CD14-positive monocyte (primary cell): ENCODE measurements around the gene HUNK. TPM values are rescaled to one million over a fixed set of nuclear protein-coding genes. Genes with fewer than 3 reads are reported as not detected.
"Not testable (repeated sequence)": the region's sequence is repeated elsewhere in the genome, so short reads cannot be mapped to it uniquely, and the experiment has no call there.

Experiments
- DNase-seq, 3 donors: peaks; one replicate each; pipeline ENCODE4 v3.0.0-alpha.2; 2011 to 2022
- H2AFZ ChIP-seq: 2 replicates; pipeline ENCODE4 v1.6.0; 2012; ENCODE audit warnings: mild to moderate bottlenecking, low read depth, low read length, inconsistent platforms; ENCODE audit not compliant: insufficient read depth, poor library complexity, severe bottlenecking
- H3K27ac ChIP-seq, 2 donors: 1 replicate in 1 of 2; 2 replicates in 1 of 2; pipeline ENCODE4 v1.5.1; 2012 to 2013; ENCODE audit warnings: low read length in 2 of 2, control low read depth in 1 of 2, inconsistent platforms in 1 of 2, low read depth in 1 of 2, mild to moderate bottlenecking in 1 of 2
- H3K27me3 ChIP-seq, 2 donors: one replicate each; pipeline versions ENCODE4 v1.6.0 to v1.6.1; 2011 to 2013; ENCODE audit warnings: low read length in 2 of 2; ENCODE audit not compliant: control insufficient read depth in 2 of 2, insufficient read depth in 2 of 2
- H3K36me3 ChIP-seq, 2 donors: replicated peaks in 1 of 2; 1 replicate in 1 of 2; 2 replicates in 1 of 2; pipeline versions ENCODE4 v1.5.1 to v1.6.1; 2012 to 2013; ENCODE audit warnings: low read length in 2 of 2, control low read depth in 1 of 2, inconsistent platforms in 1 of 2, mild to moderate bottlenecking in 1 of 2; ENCODE audit not compliant: insufficient read depth in 2 of 2, control insufficient read depth in 1 of 2
- H3K4me1 ChIP-seq, 2 donors: 1 replicate in 1 of 2; 2 replicates in 1 of 2; pipeline versions ENCODE4 v1.5.1 to v1.6.1; 2012 to 2013; ENCODE audit warnings: low read length in 2 of 2, control low read depth in 1 of 2, inconsistent platforms in 1 of 2, mild to moderate bottlenecking in 1 of 2, moderate library complexity in 1 of 2; ENCODE audit not compliant: insufficient read depth in 2 of 2, control insufficient read depth in 1 of 2
- H3K4me2 ChIP-seq: replicated peaks from 2 replicates; pipeline ENCODE3; 2012; ENCODE audit warnings: low read length, moderate library complexity, mild to moderate bottlenecking; ENCODE audit not compliant: poor library complexity, severe bottlenecking; ENCODE audit errors: extremely low read depth
- H3K4me3 ChIP-seq, 3 experiments: fragments of 200-600 bp in 1 of 3; sonication (generic) in 1 of 3; replicated peaks in 1 of 3; 1 replicate in 2 of 3; 2 replicates in 1 of 3; pipeline ENCODE4 v1.5.1; 2011 to 2013; ENCODE audit warnings: low read length in 3 of 3, mild to moderate bottlenecking in 3 of 3, control low read depth in 2 of 3, low read depth in 2 of 3, inconsistent platforms in 1 of 3, moderate library complexity in 1 of 3
- H3K79me2 ChIP-seq: 2 replicates; pipeline ENCODE4 v1.6.0; 2012; ENCODE audit warnings: mild to moderate bottlenecking, control low read depth, inconsistent platforms, low read length, moderate library complexity; ENCODE audit not compliant: insufficient read depth
- H3K9ac ChIP-seq: 2 replicates; pipeline ENCODE4 v1.6.0; 2017; ENCODE audit warnings: low read length, mild to moderate bottlenecking; ENCODE audit not compliant: insufficient read depth, poor library complexity, severe bottlenecking
- H3K9me3 ChIP-seq, 2 donors: replicated peaks in 1 of 2; 1 replicate in 1 of 2; 2 replicates in 1 of 2; pipeline versions ENCODE4 v1.5.1 to v1.6.1; 2012 to 2013; ENCODE audit warnings: low read length in 2 of 2, control low read depth in 1 of 2; ENCODE audit not compliant: control insufficient read depth in 1 of 2, insufficient read depth in 1 of 2
- H4K20me1 ChIP-seq: 2 replicates; pipeline ENCODE4 v1.6.0; 2012; ENCODE audit warnings: mild to moderate bottlenecking, low read length, control low read depth, moderate library complexity; ENCODE audit not compliant: insufficient read depth
- H3K27ac Mint-ChIP-seq, 7 donors: one replicate each; pipeline ENCODE4 v1.8.0; 2020; ENCODE audit warnings: mild to moderate bottlenecking in 7 of 7, mixed read lengths in 7 of 7, moderate library complexity in 6 of 7, inconsistent platforms in 2 of 7
- H3K27me3 Mint-ChIP-seq, 3 donors: one replicate each; pipeline ENCODE4 v1.8.0; 2021 to 2022; ENCODE audit warnings: low read depth in 3 of 3, mild to moderate bottlenecking in 3 of 3, mixed read lengths in 3 of 3, moderate library complexity in 3 of 3, inconsistent platforms in 1 of 3
- H3K36me3 Mint-ChIP-seq, 2 donors: one replicate each; pipeline ENCODE4 v1.8.0; 2020; ENCODE audit warnings: mixed read lengths in 2 of 2, inconsistent platforms in 1 of 2, mild to moderate bottlenecking in 1 of 2
- H3K4me1 Mint-ChIP-seq: one replicate; pipeline ENCODE4 v1.8.0; 2020; ENCODE audit warnings: mild to moderate bottlenecking, mixed read lengths
- H3K4me3 Mint-ChIP-seq, 2 donors: one replicate each; pipeline ENCODE4 v1.8.0; 2020; ENCODE audit warnings: mild to moderate bottlenecking in 2 of 2, mixed read lengths in 2 of 2, moderate library complexity in 1 of 2
- H3K9me3 Mint-ChIP-seq, 7 donors: one replicate each; pipeline ENCODE4 v1.8.0; 2020 to 2022; ENCODE audit warnings: mixed read lengths in 7 of 7, mild to moderate bottlenecking in 6 of 7, moderate library complexity in 6 of 7, inconsistent platforms in 2 of 7
- WGBS: methylation state at CpG from one replicate; pipeline ENCODE4 v1.1.5; 2013; ENCODE audit warnings: missing lambda C conversion rate; ENCODE audit not compliant: insufficient coverage; 5-methylcytosine and 5-hydroxymethylcytosine counted together
- intact Hi-C, 2 donors: fragments of 100-400 bp; cut with micrococcal nuclease; formaldehyde crosslinking; loops; one replicate each; pipeline versions ENCODE4 v1.15.0 to v1.15.1; 2023
- polyA plus RNA-seq, 3 donors: library from polyadenylated mRNA; depleted of rRNA in 1 of 3; unstranded in 2 of 3; stranded (reverse) in 1 of 3; fragments of 300-500 nt in 2 of 3; fragments of >200 nt in 1 of 3; fragmentation: Illumina TruSeq in 2 of 3; gene quantifications; 1 replicate in 2 of 3; 2 replicates in 1 of 3; pipeline ENCODE4 v1.2.3, GENCODE V29; 2012 to 2021
- TF ChIP-seq, protein P1 (sequence below): fragments of 200-600 bp; IDR thresholded peaks from one replicate; pipeline ENCODE4 v1.8.0; 2022; ENCODE audit warnings: antibody characterized with exemption, mild to moderate bottlenecking

Gene HUNK
- polyA plus RNA-seq, 3 donors = not detected

DNA sequence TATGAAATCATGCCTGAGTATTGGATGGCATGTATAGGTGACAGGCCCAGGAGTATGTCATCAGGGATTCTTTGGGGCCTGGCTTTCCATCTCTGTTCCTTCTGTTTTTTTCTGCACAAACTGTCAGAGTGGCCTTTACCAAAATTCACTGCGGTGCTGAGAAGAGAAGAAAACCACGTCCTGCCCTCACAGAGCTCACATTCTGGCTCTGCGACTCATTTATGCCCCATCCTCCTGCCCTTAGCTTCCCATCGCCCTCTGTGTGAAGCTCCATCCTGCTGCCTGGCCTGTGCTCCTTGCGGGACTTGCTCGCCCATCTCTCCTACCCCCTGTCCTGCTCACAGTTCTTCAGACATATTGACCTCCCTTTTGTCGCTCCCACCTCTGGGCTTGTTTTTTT, 73.4 kb downstream of the HUNK start:
- no peak overlapping the region for H3K9ac ChIP-seq
- H3K79me2 ChIP-seq = no peaks in the 10 kb centered on the region
- no peak overlapping the region for H2AFZ ChIP-seq
- H3K27me3 Mint-ChIP-seq = peaks cover 4 to 7% (median 4%) of the 10 kb centered on the region in 3 donors
- H3K4me2 ChIP-seq = no peak overlapping the region
- H3K9me3 ChIP-seq = peaks cover 0 to 8% of the 10 kb centered on the region in 2 donors
- H4K20me1 ChIP-seq = no peaks in the 10 kb centered on the region
- no peak for DNase-seq
- no peaks in the 10 kb centered on the region for H3K4me1 Mint-ChIP-seq
- peaks cover 1 to 14% (median 5%) of the 10 kb centered on the region in 7 donors for H3K9me3 Mint-ChIP-seq
- no peaks in the 10 kb centered on the region for H3K36me3 ChIP-seq
- no peaks in the 10 kb centered on the region for H3K4me1 ChIP-seq
- no peaks in the 10 kb centered on the region for H3K27me3 ChIP-seq
- no peak overlapping the region for H3K27ac ChIP-seq
- WGBS = 98% methylated on average over 6 of the region's 7 CpGs
- TF ChIP-seq, protein P1, sequence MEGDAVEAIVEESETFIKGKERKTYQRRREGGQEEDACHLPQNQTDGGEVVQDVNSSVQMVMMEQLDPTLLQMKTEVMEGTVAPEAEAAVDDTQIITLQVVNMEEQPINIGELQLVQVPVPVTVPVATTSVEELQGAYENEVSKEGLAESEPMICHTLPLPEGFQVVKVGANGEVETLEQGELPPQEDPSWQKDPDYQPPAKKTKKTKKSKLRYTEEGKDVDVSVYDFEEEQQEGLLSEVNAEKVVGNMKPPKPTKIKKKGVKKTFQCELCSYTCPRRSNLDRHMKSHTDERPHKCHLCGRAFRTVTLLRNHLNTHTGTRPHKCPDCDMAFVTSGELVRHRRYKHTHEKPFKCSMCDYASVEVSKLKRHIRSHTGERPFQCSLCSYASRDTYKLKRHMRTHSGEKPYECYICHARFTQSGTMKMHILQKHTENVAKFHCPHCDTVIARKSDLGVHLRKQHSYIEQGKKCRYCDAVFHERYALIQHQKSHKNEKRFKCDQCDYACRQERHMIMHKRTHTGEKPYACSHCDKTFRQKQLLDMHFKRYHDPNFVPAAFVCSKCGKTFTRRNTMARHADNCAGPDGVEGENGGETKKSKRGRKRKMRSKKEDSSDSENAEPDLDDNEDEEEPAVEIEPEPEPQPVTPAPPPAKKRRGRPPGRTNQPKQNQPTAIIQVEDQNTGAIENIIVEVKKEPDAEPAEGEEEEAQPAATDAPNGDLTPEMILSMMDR = no peak
- H3K36me3 Mint-ChIP-seq = no peaks in the 10 kb centered on the region
- H3K4me3 ChIP-seq = no peak overlapping the region
- no peak overlapping the region for H3K4me3 Mint-ChIP-seq
- no peak overlapping the region for H3K27ac Mint-ChIP-seq
- intact Hi-C loops = no loop called here

DNA sequence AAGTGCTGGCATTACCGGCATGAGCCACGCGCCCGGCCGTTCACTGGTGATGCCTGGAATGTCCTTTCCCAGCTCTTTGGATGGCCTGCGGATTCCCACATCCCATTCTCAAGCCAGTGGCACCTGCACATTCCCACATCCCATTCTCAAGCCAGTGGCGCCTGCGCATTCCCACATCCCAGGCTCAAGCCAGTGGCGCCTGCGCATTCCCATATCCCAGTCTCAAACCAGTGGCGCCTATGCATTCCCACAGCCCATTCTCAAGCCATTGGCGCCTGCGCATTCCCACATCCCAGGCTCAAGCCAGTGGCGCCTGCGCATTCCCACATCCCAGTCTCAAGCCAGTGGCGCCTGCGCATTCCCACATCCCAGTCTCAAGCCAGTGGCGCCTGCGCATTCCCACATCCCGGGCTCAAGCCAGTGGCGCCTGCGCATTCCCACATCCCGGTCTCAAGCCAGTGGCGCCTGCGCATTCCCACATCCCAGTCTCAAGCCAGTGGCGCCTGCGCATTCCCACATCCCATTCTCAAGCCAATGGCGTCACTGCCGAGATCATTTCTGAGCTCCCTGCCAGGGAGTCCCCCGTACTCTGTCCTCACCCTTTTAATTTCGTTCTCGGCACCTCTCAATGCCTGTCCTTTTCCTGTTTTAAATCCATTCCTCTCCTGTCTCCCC, 74.2 kb downstream of the HUNK start:
- H3K9me3 ChIP-seq, DNase-seq, H3K36me3 ChIP-seq, H3K4me3 Mint-ChIP-seq, H4K20me1 ChIP-seq, H3K4me1 Mint-ChIP-seq, H3K36me3 Mint-ChIP-seq, H3K27me3 Mint-ChIP-seq, H3K27ac ChIP-seq, intact Hi-C loops, H2AFZ ChIP-seq, H3K4me1 ChIP-seq, H3K79me2 ChIP-seq, H3K9ac ChIP-seq, H3K27ac Mint-ChIP-seq, H3K4me2 ChIP-seq, H3K27me3 ChIP-seq, H3K4me3 ChIP-seq: not testable (repeated sequence)
- 97% methylated on average over 19 of the region's 32 CpGs for WGBS
- peaks cover 1 to 14% (median 5%) of the 10 kb centered on the region in 7 donors for H3K9me3 Mint-ChIP-seq
